ENCODE data around the gene ANXA11. TPM values are rescaled to one million over a fixed set of nuclear protein-coding genes. Genes with fewer than 3 reads are reported as not detected.
A peak's percentile ranks its signal among the peaks of the same experiment; 100 is the strongest.

Gene ANXA11
- total and polyA plus RNA-seq, 5 donors, result 232 to 451 (median 381) TPM

DNA sequence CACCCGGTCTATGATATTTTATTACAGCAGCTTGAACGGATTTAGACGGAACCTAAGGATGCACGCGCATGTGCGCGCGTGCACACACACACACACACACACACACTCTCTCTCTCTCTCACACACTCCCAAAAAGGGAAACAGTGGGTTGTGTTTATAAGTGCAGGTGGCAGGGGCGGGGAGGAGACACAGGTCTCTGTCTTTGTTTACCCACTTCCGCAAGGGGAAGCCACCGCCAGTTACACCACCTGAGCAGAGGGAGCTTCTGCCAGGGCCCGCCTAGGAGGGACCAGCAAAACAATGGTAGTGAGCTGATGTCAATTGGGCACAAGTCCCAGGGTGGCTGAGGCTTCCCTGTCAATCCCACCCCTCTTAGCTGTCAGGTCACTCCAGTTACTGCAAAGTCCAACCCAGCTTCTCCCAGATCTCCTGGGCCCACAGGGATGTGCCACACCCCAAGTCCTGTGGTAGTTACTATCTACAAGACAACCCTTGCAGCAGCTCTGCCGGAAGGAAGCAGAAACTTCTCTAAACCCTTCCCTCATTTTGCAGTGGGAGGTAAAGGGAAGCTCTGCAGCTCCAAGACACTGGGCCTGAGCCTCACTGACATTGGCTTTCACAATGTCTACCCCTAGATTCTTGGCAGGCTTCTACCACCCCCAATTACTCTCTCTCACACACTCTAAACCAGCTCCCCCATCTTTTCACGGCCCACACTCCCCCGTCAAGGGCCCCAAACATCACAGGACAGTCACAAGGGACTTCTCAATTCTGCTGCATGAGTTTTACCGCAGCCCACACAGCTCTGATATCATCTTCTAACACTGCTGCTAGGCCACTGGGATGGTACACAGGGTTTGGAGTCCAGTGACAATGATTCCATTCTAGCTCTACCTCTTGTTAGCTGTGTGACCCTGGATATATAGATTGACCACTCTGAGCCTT is 17.6 kb downstream of the ANXA11 start:
- intact Hi-C loops (cut with DNase I), result no loop called here
- WGBS, result 58% methylated on average over 16 of the region's 16 CpGs
- peak overlapping the region; percentile 79 for H3K27ac ChIP-seq (ENCODE audit: low read length)
- DNase-seq (peak in 2 of 3 donors; percentile 62 to 74), ATAC-seq (peak; percentile 7 to 23)
- H3K4me3 ChIP-seq (ENCODE audit: low read length), result no peak overlapping the region
- H3K4me1 ChIP-seq (ENCODE audit: control insufficient read depth, insufficient read depth, low read length), result peaks cover 52% of the 10 kb centered on the region
- H3K9me3 ChIP-seq (ENCODE audit: control insufficient read depth, low read length), result no peaks in the 10 kb centered on the region
- no peaks in the 10 kb centered on the region for H3K27me3 ChIP-seq (ENCODE audit: control insufficient read depth, insufficient read depth)

- H3K4me1 ChIP-seq (ENCODE audit: control insufficient read depth, insufficient read depth, low read length), result peaks cover 52% of the 10 kb centered on the region
- DNase-seq (no peak), ATAC-seq (no peak)
- H3K27ac ChIP-seq (ENCODE audit: low read length), result peak overlapping the region; percentile 79
- H3K4me3 ChIP-seq (ENCODE audit: low read length), result no peak overlapping the region
- H3K9me3 ChIP-seq (ENCODE audit: control insufficient read depth, low read length), result no peaks in the 10 kb centered on the region
- intact Hi-C loops (cut with DNase I), result no loop called here
- no peaks in the 10 kb centered on the region for H3K27me3 ChIP-seq (ENCODE audit: control insufficient read depth, insufficient read depth)
- WGBS, result 92% methylated on average over 2 of the region's 2 CpGs
Observed at GRCh38 chr10:80187060-80187459, 18.3 kb downstream of the ANXA11 start.

- Histone ChIP-seq H3K27ac (ENCODE audit: low read length) (peak overlapping the region; percentile 79), H3K27me3 (ENCODE audit: control insufficient read depth, insufficient read depth) (no peaks in the 10 kb centered on the region), H3K4me3 (ENCODE audit: low read length) (no peak overlapping the region), H3K4me1 (ENCODE audit: control insufficient read depth, insufficient read depth, low read length) (peaks cover 47% of the 10 kb centered on the region), H3K9me3 (ENCODE audit: control insufficient read depth, low read length) (no peaks in the 10 kb centered on the region)
- ATAC-seq, result peak; percentile 82 to 84
- 62% methylated on average over 13 of the region's 13 CpGs for WGBS
- DNase-seq, result peak; percentile 59 to 83 (median 80)
- intact Hi-C loops (cut with DNase I), result no loop called here
Observed at GRCh38 chr10:80186364-80187012, 18.8 kb downstream of the ANXA11 start.

GRCh38 chr10:80185578-80186299 is 19.6 kb downstream of the ANXA11 start:
- H3K4me1 ChIP-seq (ENCODE audit: control insufficient read depth, insufficient read depth, low read length), result peaks cover 47% of the 10 kb centered on the region
- H3K9me3 ChIP-seq (ENCODE audit: control insufficient read depth, low read length), result no peaks in the 10 kb centered on the region
- no peaks in the 10 kb centered on the region for H3K27me3 ChIP-seq (ENCODE audit: control insufficient read depth, insufficient read depth)
- peak overlapping the region; percentile 50 for H3K27ac ChIP-seq (ENCODE audit: low read length)
- ATAC-seq (peak; percentile 30 to 32), DNase-seq (peak in 1 of 3 donors; percentile 9)
- no peak overlapping the region for H3K4me3 ChIP-seq (ENCODE audit: low read length)
- intact Hi-C loops (cut with DNase I), result no loop called here
- WGBS, result 75% methylated on average over 5 of the region's 5 CpGs

- intact Hi-C loops (cut with DNase I), result no loop called here
- no peak for ATAC-seq
- DNase-seq, result no peak
- WGBS, result 76% methylated on average over 4 of the region's 4 CpGs
- no peaks in the 10 kb centered on the region for H3K27me3 ChIP-seq (ENCODE audit: control insufficient read depth, insufficient read depth)
- no peaks in the 10 kb centered on the region for H3K9me3 ChIP-seq (ENCODE audit: control insufficient read depth, low read length)
- peak overlapping the region; percentile 91 for H3K27ac ChIP-seq (ENCODE audit: low read length)
- no peak overlapping the region for H3K4me3 ChIP-seq (ENCODE audit: low read length)
- peaks cover 56% of the 10 kb centered on the region for H3K4me1 ChIP-seq (ENCODE audit: control insufficient read depth, insufficient read depth, low read length)
Observed at GRCh38 chr10:80184291-80184690, 21.0 kb downstream of the ANXA11 start.

GRCh38 chr10:80183436-80183835 is 21.9 kb downstream of the ANXA11 start:
- WGBS, result 59% methylated on average over 4 of the region's 4 CpGs
- ATAC-seq, result no peak

DNA sequence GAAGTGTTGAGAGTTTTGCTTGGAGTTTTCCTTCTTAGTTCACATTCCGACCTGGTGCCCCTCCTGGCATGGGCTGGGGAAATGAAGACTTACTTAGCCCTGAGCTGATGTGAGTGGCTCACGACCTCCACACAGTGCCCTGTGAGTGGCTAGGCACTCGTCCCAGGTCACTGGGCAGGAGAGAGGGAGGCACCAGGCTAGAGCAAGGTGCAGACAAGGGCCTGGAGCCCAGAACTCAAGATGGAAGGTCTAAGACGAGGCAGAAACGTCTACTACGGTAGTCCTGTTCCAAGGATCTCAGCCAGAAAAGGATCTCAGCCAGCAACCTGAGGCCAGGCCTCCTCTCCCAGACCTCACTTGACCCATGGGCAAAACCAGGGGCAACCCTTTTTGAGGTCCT is 22.4 kb downstream of the ANXA11 start:
- peaks cover 58% of the 10 kb centered on the region for H3K4me1 ChIP-seq (ENCODE audit: control insufficient read depth, insufficient read depth, low read length)
- H3K9me3 ChIP-seq (ENCODE audit: control insufficient read depth, low read length), result no peaks in the 10 kb centered on the region
- intact Hi-C loops (cut with DNase I), result no loop called here
- no peaks in the 10 kb centered on the region for H3K27me3 ChIP-seq (ENCODE audit: control insufficient read depth, insufficient read depth)
- no peak overlapping the region for H3K4me3 ChIP-seq (ENCODE audit: low read length)
- peak overlapping the region; percentile 54 for H3K27ac ChIP-seq (ENCODE audit: low read length)
- ATAC-seq, result no peak
- 48% methylated on average over 6 of the region's 6 CpGs for WGBS
- DNase-seq, result peak in 2 of 3 donors; percentile 11 to 39

More at GRCh38 chr10:80183436-80183835, 21.9 kb downstream of the ANXA11 start:
- Histone ChIP-seq H3K4me3 (ENCODE audit: low read length) (no peak overlapping the region), H3K9me3 (ENCODE audit: control insufficient read depth, low read length) (no peaks in the 10 kb centered on the region), H3K27ac (ENCODE audit: low read length) (peak overlapping the region; percentile 54), H3K27me3 (ENCODE audit: control insufficient read depth, insufficient read depth) (no peaks in the 10 kb centered on the region), H3K4me1 (ENCODE audit: control insufficient read depth, insufficient read depth, low read length) (peaks cover 56% of the 10 kb centered on the region)
- intact Hi-C loops (cut with DNase I), result no loop called here
- peak; percentile 28 to 48 (median 42) for DNase-seq

GRCh38 chr10:80177781-80178636 is 27.3 kb downstream of the ANXA11 start:
- H3K9me3 ChIP-seq (ENCODE audit: control insufficient read depth, low read length), result no peaks in the 10 kb centered on the region
- peak overlapping the region; percentile 48 for H3K27ac ChIP-seq (ENCODE audit: low read length)
- ATAC-seq, result peak; percentile 5 to 39
- intact Hi-C loops (cut with DNase I), result no loop called here
- DNase-seq, result peak in 2 of 3 donors; percentile 12 to 16
- no peaks in the 10 kb centered on the region for H3K27me3 ChIP-seq (ENCODE audit: control insufficient read depth, insufficient read depth)
- H3K4me1 ChIP-seq (ENCODE audit: control insufficient read depth, insufficient read depth, low read length), result peaks cover 45% of the 10 kb centered on the region
- no peak overlapping the region for H3K4me3 ChIP-seq (ENCODE audit: low read length)
- WGBS, result 75% methylated on average over 12 of the region's 12 CpGs

DNA sequence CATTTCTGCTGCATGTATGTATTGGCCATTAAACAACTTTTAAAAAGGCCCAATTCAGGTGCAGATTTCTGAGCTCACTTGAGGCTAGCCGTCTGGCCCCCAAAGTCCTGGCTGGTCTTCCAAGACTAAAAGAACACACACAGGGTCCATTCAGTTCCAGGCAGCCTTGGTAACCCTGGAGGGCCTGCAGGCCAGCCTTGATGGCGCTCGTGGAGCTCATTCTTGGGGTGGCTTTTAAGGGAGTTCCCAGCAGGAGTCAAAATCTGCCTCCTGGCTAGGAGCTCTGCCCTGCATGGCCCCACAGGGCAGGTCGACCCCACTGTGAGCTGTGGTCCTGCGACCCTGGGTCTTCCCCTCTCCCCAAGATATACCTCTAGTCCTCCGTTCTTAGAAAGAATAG is 28.8 kb downstream of the ANXA11 start:
- Histone ChIP-seq H3K4me1 (ENCODE audit: control insufficient read depth, insufficient read depth, low read length) (peaks cover 42% of the 10 kb centered on the region), H3K9me3 (ENCODE audit: control insufficient read depth, low read length) (no peaks in the 10 kb centered on the region), H3K4me3 (ENCODE audit: low read length) (no peak overlapping the region), H3K27ac (ENCODE audit: low read length) (no peak overlapping the region), H3K27me3 (ENCODE audit: control insufficient read depth, insufficient read depth) (no peaks in the 10 kb centered on the region)
- no peak for DNase-seq
- intact Hi-C loops (cut with DNase I), result no loop called here
- 82% methylated on average over 6 of the region's 6 CpGs for WGBS
- no peak for ATAC-seq

Measured in right cardiac atrium (tissue), 5 donors.